Measurements from ENCODE around the gene MVD.

MVD gene, protein sequence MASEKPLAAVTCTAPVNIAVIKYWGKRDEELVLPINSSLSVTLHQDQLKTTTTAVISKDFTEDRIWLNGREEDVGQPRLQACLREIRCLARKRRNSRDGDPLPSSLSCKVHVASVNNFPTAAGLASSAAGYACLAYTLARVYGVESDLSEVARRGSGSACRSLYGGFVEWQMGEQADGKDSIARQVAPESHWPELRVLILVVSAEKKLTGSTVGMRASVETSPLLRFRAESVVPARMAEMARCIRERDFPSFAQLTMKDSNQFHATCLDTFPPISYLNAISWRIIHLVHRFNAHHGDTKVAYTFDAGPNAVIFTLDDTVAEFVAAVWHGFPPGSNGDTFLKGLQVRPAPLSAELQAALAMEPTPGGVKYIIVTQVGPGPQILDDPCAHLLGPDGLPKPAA

GRCh38 chr16:88662843-88663606 lies at the start of gene MVD:
TSS of gene MVD (minus strand) at chr16:88663091. CDS start at chr16:88663080, 11 bp downstream.
- Histone ChIP-seq H4K20me1 (peaks cover 23% of the 10 kb centered on the region; the same call in 1 of the 2 replicates), H3K9me3 (no peaks in the 10 kb centered on the region), H3K4me1 (peaks cover 48% of the 10 kb centered on the region), H3K9ac (peak within 1 kb of the TSS; percentile 84), H3K4me3 (peak within 1 kb of the TSS; percentile 91), H3K27me3 (no peaks in the 10 kb centered on the region), H3K4me2 (peak within 1 kb of the TSS; percentile 99), H3K27ac (peak within 1 kb of the TSS; percentile 79), H3K36me3 (0 out of 2 replicates have a peak, but pooled peaks cover 13% of the 10 kb centered on the region)
- no peak for TF ChIP-seq Cebpa-rat (IDR thresholded peaks at IDR 0.05)

- no peak overlapping the region for H3K4me2 ChIP-seq
- TF ChIP-seq Cebpa-rat (IDR thresholded peaks at IDR 0.05) = no peak
- no peaks in the 10 kb centered on the region for H3K27me3 ChIP-seq
- H3K27ac ChIP-seq = no peak overlapping the region
- no peak overlapping the region for H3K9ac ChIP-seq
- H4K20me1 ChIP-seq = peaks cover 95% of the 10 kb centered on the region
- H3K4me1 ChIP-seq = peaks cover 34% of the 10 kb centered on the region
- H3K9me3 ChIP-seq = no peaks in the 10 kb centered on the region
- peaks cover 86% of the 10 kb centered on the region for H3K36me3 ChIP-seq
- no peak overlapping the region for H3K4me3 ChIP-seq
These were observed 49.6 kb upstream of the MVD start for GRCh38 chr16:88712362-88712979.

- H3K9me3 ChIP-seq = no peaks in the 10 kb centered on the region
- H3K9ac ChIP-seq = no peak overlapping the region
- no peaks in the 10 kb centered on the region for H3K27me3 ChIP-seq
- no peak overlapping the region for H3K4me2 ChIP-seq
- no peak overlapping the region for H3K27ac ChIP-seq
- peaks cover 95% of the 10 kb centered on the region for H4K20me1 ChIP-seq
- no peak for TF ChIP-seq Cebpa-rat (IDR thresholded peaks at IDR 0.05)
- peaks cover 34% of the 10 kb centered on the region for H3K4me1 ChIP-seq
- H3K36me3 ChIP-seq = peaks cover 80% of the 10 kb centered on the region
- H3K4me3 ChIP-seq = no peak overlapping the region
These were observed 49.0 kb upstream of the MVD start for GRCh38 chr16:88711750-88712340.

DNA sequence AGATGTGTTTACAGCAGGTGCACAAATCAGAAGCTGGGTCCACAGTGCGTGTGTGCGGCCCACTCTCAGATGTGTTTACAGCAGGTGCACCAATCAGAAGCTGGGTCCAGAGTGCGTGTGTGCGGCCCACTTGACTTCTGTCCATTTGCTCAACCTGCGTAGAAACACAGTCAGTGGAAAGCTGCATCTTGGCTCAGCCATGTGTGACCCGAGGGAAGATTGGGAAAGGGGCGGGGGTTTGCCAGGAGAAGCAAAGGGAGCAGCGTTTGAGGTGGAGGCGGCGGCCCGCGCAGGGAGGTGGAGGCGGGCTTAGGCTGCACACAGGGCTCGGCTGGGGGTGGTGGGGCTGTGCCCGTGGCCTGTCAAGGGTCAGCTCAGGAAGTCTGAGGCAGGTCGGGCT lies 47.7 kb upstream of the MVD start:
- H3K27me3 ChIP-seq = peaks cover 6% of the 10 kb centered on the region
- peaks cover 67% of the 10 kb centered on the region for H3K36me3 ChIP-seq
- H3K4me2 ChIP-seq = peak overlapping the region; percentile 28; the same call in 1 of the 2 replicates
- no peaks in the 10 kb centered on the region for H3K9me3 ChIP-seq
- TF ChIP-seq Cebpa-rat (IDR thresholded peaks at IDR 0.05) = no peak
- H3K27ac ChIP-seq = no peak overlapping the region
- H3K4me3 ChIP-seq = no peak overlapping the region
- H4K20me1 ChIP-seq = peaks cover 89% of the 10 kb centered on the region
- H3K4me1 ChIP-seq = peaks cover 35% of the 10 kb centered on the region
- 0 out of 2 replicates have a peak overlapping the region, but pooled peaks have one; percentile 24 for H3K9ac ChIP-seq

DNA sequence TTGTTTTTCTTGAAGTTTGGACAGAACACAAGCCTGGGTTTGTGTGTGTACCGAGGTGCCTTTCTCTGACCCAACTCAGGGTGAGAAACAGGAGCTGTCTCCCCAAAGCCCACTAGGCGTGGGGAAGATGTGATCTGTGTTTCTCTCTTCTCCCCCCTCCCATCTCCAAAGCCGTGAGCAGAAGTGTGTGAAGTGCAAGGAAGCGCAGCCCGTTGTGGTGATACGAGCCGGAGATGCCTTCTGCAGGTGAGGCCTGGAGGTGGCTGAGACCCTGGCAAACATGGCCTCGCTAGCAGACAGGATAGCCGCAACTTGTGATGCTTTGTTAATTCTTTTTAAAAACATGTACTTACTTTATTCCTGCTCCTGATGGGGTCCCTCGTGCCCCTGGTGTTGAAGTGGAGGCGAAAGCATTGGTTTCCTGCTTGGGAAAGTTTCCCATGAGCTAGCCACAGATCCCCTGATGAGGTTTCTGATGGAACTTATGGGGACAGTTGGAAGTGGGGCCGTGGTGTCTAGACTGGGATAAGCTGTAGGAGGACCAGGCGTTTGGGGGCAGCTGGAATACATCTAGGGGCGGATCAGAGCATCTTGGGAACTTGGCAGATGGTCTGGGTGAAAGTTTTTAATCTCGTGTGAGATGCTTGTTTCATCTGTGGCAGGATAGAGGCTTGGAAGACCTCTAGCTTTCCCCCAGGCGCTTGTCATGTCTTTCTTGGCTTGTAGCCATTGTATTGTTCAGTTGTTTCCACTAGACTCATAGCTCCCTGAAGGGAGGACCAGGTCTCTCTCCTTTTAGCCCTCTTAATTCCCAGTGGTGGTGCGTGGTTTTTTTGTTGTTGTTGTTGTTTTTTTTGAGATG lies 44.3 kb upstream of the MVD start:
- Histone ChIP-seq H3K9me3 (no peaks in the 10 kb centered on the region), H3K9ac (peak overlapping the region; percentile 80), H3K36me3 (peaks cover 40% of the 10 kb centered on the region; the same call in 1 of the 2 replicates), H3K27ac (peak overlapping the region; percentile 83), H3K27me3 (peaks cover 26% of the 10 kb centered on the region), H3K4me2 (peak overlapping the region; percentile 95), H4K20me1 (peaks cover 94% of the 10 kb centered on the region), H3K4me1 (peaks cover 69% of the 10 kb centered on the region), H3K4me3 (peak overlapping the region; percentile 98)
- TF ChIP-seq Cebpa-rat (IDR thresholded peaks at IDR 0.05) = no peak

- Histone ChIP-seq H3K36me3 (peaks cover 32% of the 10 kb centered on the region; the same call in 1 of the 2 replicates), H3K9ac (peak within 1 kb of the TSS; percentile 80), H3K9me3 (no peaks in the 10 kb centered on the region), H3K4me2 (peak within 1 kb of the TSS; percentile 95), H3K27me3 (peaks cover 26% of the 10 kb centered on the region), H3K4me1 (peaks cover 74% of the 10 kb centered on the region), H4K20me1 (peaks cover 94% of the 10 kb centered on the region), H3K27ac (peak within 1 kb of the TSS; percentile 83), H3K4me3 (peak within 1 kb of the TSS; percentile 98)
- no peak for TF ChIP-seq Cebpa-rat (IDR thresholded peaks at IDR 0.05)
These were observed 43.5 kb upstream of the MVD start, which contains the start of the genes CTU2 and RNF166 for GRCh38 chr16:88706229-88706964. TSS of gene CTU2 (plus strand) at chr16:88706503. CDS start at chr16:88706531, 28 bp downstream. TSS of gene RNF166 (minus strand) at chr16:88706408. CDS start at chr16:88706325, 83 bp downstream.

DNA sequence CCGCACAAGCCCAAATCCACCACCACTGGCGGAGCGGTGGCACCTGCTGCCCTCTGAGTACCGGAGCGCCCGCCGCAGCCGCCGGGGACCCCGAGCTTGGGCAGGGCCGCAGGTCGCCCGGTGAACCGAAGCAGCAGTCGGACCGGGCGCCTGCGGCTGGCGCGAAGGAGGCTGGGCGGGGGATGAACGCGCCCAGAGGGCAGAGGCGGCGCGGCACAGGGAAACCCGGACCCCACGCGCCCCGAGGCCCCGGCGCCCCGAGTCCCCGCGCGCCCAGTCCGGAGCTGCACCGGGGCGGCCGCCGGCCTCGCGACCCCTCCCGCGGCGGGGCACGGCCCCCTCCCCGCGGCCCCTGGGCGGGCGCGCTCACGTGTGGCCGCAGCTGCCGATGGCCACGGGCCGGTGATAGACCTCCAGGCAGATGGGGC lies 42.9 kb upstream of the MVD start:
- peak overlapping the region; percentile 83 for H3K27ac ChIP-seq
- peaks cover 92% of the 10 kb centered on the region for H4K20me1 ChIP-seq

More for the DNA sequence above, 42.9 kb upstream of the MVD start:
- peak overlapping the region; percentile 80 for H3K9ac ChIP-seq
- peak overlapping the region; percentile 98 for H3K4me3 ChIP-seq
- peaks cover 27% of the 10 kb centered on the region; the same call in 1 of the 2 replicates for H3K36me3 ChIP-seq
- TF ChIP-seq Cebpa-rat (IDR thresholded peaks at IDR 0.05) = no peak
- peaks cover 26% of the 10 kb centered on the region for H3K27me3 ChIP-seq
- peaks cover 74% of the 10 kb centered on the region for H3K4me1 ChIP-seq
- H3K4me2 ChIP-seq = peak overlapping the region; percentile 95
- H3K9me3 ChIP-seq = no peaks in the 10 kb centered on the region
